ENCODE data around the gene NDFIP2. TPM values are rescaled to one million over a fixed set of nuclear protein-coding genes. Genes with fewer than 3 reads are reported as not detected.

Gene NDFIP2
- total RNA-seq, 1 experiment from 2014 or later, result 23.1 TPM

DNA sequence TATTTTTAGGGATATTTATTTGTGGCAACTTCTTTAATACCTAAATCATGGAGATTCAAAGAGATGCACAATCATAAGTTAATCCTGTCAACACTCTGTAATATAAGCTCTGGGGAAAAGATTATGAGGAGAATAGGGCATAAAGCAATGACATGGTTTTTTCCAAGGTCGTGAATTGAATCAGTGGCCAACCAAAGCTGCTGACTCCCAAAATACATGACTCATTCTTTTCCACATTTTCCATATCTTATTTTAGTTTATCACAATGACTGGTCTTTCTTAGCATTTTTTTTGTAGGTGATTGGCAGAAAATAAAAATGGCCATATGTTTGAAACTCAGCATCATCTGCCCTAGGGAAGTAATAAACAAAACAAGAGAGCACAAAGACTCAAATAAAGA is 46.4 kb upstream of the NDFIP2 start:
- no peaks in the 10 kb centered on the region for H3K36me3 Mint-ChIP-seq
- ATAC-seq (no peak), DNase-seq (ENCODE audit: low spot score) (no peak)
- no peaks in the 10 kb centered on the region for H3K9me3 Mint-ChIP-seq
- TF ChIP-seq JAZF1 (CRISPR knock-in tag; IDR thresholded peaks at IDR 0.05), result no peak
- TF ChIP-seq, protein P1, sequence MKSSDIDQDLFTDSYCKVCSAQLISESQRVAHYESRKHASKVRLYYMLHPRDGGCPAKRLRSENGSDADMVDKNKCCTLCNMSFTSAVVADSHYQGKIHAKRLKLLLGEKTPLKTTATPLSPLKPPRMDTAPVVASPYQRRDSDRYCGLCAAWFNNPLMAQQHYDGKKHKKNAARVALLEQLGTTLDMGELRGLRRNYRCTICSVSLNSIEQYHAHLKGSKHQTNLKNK (CRISPR knock-in tag; IDR thresholded peaks at IDR 0.05), result no peak
- no peak for TF ChIP-seq SMAD3 (CRISPR knock-in tag; IDR thresholded peaks at IDR 0.05; ENCODE audit: borderline replicate concordance)
- TF ChIP-seq ZNF263 (CRISPR knock-in tag; IDR thresholded peaks at IDR 0.05; ENCODE audit: low read depth), result no peak
- no peak for TF ChIP-seq PRRX2 (CRISPR knock-in tag; IDR thresholded peaks at IDR 0.05)
- TF ChIP-seq, protein P2, sequence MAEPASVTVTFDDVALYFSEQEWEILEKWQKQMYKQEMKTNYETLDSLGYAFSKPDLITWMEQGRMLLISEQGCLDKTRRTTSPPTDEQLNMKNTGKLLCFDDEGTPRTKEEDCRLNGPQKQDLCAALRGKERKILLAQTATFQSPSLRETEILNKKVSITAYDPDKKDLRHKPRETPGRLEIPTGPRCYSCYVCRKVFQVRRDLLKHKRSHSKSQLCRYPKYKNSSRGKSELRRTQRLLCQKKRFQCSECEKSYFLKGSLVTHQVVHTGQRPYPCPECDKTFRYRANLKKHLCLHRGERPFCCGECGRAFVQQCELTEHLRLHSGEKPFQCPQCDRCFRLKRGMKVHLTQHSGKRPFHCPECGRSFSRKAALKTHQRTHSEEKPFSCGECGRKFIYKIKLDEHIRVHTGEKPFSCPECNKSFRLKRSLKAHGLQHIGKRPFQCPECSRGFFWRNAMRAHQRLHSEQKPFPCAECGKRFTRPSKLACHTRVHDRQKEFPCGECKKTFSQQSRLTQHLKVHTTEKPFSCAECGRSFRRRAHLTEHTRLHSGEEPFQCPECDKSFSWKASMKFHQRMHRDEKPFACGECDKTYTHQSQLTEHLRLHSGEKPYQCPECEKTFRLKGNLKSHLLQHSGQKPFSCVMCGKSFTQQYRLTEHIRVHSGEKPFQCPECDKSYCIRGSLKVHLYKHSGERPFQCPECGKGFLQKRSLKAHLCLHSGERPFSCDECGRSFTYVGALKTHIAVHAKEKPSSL (CRISPR knock-in tag; conservative IDR thresholded peaks at IDR 0.05), result no peak
- no peak for TF ChIP-seq ZNF423 (CRISPR knock-in tag; IDR thresholded peaks at IDR 0.05)
- no peak for TF ChIP-seq TEAD4 (CRISPR knock-in tag; IDR thresholded peaks at IDR 0.05)
- TF ChIP-seq, protein P3, sequence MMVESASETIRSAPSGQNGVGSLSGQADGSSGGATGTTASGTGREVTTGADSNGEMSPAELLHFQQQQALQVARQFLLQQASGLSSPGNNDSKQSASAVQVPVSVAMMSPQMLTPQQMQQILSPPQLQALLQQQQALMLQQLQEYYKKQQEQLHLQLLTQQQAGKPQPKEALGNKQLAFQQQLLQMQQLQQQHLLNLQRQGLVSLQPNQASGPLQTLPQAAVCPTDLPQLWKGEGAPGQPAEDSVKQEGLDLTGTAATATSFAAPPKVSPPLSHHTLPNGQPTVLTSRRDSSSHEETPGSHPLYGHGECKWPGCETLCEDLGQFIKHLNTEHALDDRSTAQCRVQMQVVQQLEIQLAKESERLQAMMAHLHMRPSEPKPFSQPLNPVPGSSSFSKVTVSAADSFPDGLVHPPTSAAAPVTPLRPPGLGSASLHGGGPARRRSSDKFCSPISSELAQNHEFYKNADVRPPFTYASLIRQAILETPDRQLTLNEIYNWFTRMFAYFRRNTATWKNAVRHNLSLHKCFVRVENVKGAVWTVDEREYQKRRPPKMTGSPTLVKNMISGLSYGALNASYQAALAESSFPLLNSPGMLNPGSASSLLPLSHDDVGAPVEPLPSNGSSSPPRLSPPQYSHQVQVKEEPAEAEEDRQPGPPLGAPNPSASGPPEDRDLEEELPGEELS (CRISPR knock-in tag; IDR thresholded peaks at IDR 0.05), result no peak
- TF ChIP-seq, protein P4, sequence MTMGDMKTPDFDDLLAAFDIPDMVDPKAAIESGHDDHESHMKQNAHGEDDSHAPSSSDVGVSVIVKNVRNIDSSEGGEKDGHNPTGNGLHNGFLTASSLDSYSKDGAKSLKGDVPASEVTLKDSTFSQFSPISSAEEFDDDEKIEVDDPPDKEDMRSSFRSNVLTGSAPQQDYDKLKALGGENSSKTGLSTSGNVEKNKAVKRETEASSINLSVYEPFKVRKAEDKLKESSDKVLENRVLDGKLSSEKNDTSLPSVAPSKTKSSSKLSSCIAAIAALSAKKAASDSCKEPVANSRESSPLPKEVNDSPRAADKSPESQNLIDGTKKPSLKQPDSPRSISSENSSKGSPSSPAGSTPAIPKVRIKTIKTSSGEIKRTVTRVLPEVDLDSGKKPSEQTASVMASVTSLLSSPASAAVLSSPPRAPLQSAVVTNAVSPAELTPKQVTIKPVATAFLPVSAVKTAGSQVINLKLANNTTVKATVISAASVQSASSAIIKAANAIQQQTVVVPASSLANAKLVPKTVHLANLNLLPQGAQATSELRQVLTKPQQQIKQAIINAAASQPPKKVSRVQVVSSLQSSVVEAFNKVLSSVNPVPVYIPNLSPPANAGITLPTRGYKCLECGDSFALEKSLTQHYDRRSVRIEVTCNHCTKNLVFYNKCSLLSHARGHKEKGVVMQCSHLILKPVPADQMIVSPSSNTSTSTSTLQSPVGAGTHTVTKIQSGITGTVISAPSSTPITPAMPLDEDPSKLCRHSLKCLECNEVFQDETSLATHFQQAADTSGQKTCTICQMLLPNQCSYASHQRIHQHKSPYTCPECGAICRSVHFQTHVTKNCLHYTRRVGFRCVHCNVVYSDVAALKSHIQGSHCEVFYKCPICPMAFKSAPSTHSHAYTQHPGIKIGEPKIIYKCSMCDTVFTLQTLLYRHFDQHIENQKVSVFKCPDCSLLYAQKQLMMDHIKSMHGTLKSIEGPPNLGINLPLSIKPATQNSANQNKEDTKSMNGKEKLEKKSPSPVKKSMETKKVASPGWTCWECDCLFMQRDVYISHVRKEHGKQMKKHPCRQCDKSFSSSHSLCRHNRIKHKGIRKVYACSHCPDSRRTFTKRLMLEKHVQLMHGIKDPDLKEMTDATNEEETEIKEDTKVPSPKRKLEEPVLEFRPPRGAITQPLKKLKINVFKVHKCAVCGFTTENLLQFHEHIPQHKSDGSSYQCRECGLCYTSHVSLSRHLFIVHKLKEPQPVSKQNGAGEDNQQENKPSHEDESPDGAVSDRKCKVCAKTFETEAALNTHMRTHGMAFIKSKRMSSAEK (CRISPR knock-in tag; IDR thresholded peaks at IDR 0.05; ENCODE audit: borderline replicate concordance), result no peak
- no peaks in the 10 kb centered on the region for H3K27me3 Mint-ChIP-seq (ENCODE audit: low read depth)
- ChIA-PET POLR2A (no interaction called here), CTCF (no interaction called here)
- peaks cover 6% of the 10 kb centered on the region for H3K4me1 Mint-ChIP-seq
- H3K4me3 Mint-ChIP-seq, result no peak overlapping the region
- no peak overlapping the region for H3K27ac Mint-ChIP-seq

DNA sequence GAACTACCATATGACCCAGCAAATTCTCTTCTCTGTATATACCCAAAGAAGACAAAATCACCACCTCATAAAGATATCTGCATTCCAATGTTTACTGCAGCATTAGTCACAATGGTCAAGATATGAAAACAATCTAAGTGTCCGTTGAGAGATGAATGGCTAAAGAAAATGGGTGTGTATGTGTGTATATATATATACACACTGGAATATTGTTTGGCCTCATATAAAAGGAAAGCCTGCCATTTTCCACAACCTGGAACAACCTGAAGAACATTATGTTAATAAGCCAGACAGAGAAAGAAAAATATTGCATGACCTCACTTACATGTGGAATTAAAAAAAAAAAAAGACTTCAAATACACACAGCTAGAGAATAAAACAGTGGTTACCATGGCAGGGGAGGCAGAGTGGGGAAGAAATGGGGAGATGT is 45.4 kb upstream of the NDFIP2 start:
- H3K27ac Mint-ChIP-seq, result no peak overlapping the region
- DNase-seq (ENCODE audit: low spot score), result no peak
- no peaks in the 10 kb centered on the region for H3K9me3 Mint-ChIP-seq
- ChIA-PET POLR2A (interaction anchor here (0.6 kb wide), 1 partner anchor 77 kb away, joined by 3 read pairs; no protein-coding TSS in a partner anchor), CTCF (no interaction called here)
- no peak for ATAC-seq
- H3K4me3 Mint-ChIP-seq, result no peak overlapping the region
- TF ChIP-seq NR2C2 (CRISPR knock-in tag; IDR thresholded peaks at IDR 0.05) (no peak), GTF2I (CRISPR knock-in tag; conservative IDR thresholded peaks at IDR 0.05) (no peak), EMX1 (CRISPR knock-in tag; IDR thresholded peaks at IDR 0.05) (no peak), ZNF232 (CRISPR knock-in tag; IDR thresholded peaks at IDR 0.05) (no peak), TP53 (CRISPR knock-in tag; IDR thresholded peaks at IDR 0.05) (no peak), OVOL2 (CRISPR knock-in tag; IDR thresholded peaks at IDR 0.05; ENCODE audit: borderline replicate concordance) (no peak)
- TF ChIP-seq, protein P5, sequence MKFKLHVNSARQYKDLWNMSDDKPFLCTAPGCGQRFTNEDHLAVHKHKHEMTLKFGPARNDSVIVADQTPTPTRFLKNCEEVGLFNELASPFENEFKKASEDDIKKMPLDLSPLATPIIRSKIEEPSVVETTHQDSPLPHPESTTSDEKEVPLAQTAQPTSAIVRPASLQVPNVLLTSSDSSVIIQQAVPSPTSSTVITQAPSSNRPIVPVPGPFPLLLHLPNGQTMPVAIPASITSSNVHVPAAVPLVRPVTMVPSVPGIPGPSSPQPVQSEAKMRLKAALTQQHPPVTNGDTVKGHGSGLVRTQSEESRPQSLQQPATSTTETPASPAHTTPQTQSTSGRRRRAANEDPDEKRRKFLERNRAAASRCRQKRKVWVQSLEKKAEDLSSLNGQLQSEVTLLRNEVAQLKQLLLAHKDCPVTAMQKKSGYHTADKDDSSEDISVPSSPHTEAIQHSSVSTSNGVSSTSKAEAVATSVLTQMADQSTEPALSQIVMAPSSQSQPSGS (CRISPR knock-in tag; IDR thresholded peaks at IDR 0.05; ENCODE audit: borderline replicate concordance, low read depth), result no peak
- TF ChIP-seq, protein P1 (CRISPR knock-in tag; IDR thresholded peaks at IDR 0.05), result no peak
- TF ChIP-seq, protein P6, sequence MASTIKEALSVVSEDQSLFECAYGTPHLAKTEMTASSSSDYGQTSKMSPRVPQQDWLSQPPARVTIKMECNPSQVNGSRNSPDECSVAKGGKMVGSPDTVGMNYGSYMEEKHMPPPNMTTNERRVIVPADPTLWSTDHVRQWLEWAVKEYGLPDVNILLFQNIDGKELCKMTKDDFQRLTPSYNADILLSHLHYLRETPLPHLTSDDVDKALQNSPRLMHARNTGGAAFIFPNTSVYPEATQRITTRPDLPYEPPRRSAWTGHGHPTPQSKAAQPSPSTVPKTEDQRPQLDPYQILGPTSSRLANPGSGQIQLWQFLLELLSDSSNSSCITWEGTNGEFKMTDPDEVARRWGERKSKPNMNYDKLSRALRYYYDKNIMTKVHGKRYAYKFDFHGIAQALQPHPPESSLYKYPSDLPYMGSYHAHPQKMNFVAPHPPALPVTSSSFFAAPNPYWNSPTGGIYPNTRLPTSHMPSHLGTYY (CRISPR knock-in tag; IDR thresholded peaks at IDR 0.05), result no peak
- peaks cover 6% of the 10 kb centered on the region for H3K4me1 Mint-ChIP-seq
- no peaks in the 10 kb centered on the region for H3K27me3 Mint-ChIP-seq (ENCODE audit: low read depth)
- no peaks in the 10 kb centered on the region for H3K36me3 Mint-ChIP-seq

Measured in WTC11 (cell line).